ENCODE results near the gene ST3GAL4.
"Not testable (repeated sequence)": the region's sequence is repeated elsewhere in the genome, so short reads cannot be mapped to it uniquely, and the experiment has no call there.

ST3GAL4 gene

DNA sequence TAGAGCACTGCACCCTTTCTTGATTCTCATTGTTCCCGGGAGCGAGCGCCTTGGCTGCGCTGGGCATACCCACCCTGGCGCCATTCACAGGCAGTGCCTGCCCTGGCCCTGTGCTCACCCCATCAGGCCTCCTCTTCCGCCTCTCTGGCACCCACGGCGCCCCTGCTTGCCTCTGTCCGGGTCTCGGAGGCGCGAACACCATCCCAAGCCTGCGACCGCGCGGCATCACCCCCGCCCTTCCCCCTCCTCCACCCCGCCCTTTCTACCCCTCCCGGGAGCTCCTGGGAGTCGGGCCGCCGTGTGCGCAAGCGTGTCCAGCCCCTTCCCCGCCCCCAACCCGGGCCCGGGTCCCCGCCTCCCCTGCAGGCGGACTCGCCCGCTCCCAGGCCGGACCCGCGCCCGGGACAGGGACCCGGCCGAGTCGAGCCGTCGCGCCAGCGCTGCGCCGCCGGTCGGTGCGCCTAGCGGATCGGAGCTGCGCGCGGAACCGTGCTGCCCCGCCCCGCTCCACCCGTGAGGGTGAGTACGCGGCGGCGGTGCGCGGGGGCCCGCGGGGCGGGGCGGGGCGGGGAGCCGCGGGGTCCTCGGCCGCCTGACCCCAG lies at the start of gene ST3GAL4:
ST3GAL4 (plus strand) TSS at position 363 of the 602 bp plus-strand sequence. CDS start 50,470 bp downstream, outside the sequence.
- Histone ChIP-seq H3K4me3 (peak within 1 kb of the TSS; percentile 48), H3K4me1 (peaks cover 26% of the 10 kb centered on the region), H3K9me3 (no peaks in the 10 kb centered on the region), H3K36me3 (replicated peaks) (peaks cover 16% of the 10 kb centered on the region), H3K27me3 (ENCODE audit: low read depth) (no peaks in the 10 kb centered on the region)
- in situ Hi-C loops (cut with MboI; ENCODE audit: low sequenced_read_pairs), result no loop called here
- peak; percentile 83 to 94 for DNase-seq (ENCODE audit: low spot score in 2 of 2)

DNA sequence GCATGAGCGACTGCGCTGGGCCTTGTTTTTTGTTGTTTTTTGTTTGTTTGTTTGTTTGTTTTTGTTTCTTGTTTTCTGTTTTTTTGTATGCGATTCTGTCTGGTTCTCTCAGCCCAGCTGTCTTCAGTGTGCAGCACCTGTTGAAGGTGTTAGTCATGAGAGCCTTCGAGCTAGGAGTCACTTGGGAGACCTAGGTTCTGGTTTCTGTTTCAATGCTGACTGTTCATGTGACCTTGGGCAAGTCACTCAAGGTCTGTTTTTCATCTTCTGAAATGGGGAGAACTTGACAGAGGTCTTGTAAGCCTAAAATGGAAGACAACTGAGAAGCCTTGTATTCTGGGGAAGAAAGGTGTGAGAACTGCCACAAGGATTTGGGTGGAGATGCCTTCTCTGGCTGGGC lies 49.8 kb upstream of the ST3GAL4 start:
- in situ Hi-C loops (cut with MboI; ENCODE audit: low sequenced_read_pairs), result loop anchor here (25.0 kb wide), 1 partner anchor 682 kb away; no protein-coding TSS in a partner anchor
- Histone ChIP-seq H3K9me3 (no peaks in the 10 kb centered on the region), H3K36me3 (replicated peaks) (peaks cover 4% of the 10 kb centered on the region), H3K27me3 (ENCODE audit: low read depth) (no peaks in the 10 kb centered on the region), H3K4me1 (peaks cover 18% of the 10 kb centered on the region), H3K4me3 (no peak overlapping the region)
- no peak for DNase-seq (ENCODE audit: low spot score in 2 of 2)

GRCh38 chr11:126307706-126308105 lies 47.8 kb upstream of the ST3GAL4 start:
- no peaks in the 10 kb centered on the region for H3K27me3 ChIP-seq (ENCODE audit: low read depth)
- H3K9me3 ChIP-seq, result no peaks in the 10 kb centered on the region
- DNase-seq (ENCODE audit: low spot score in 2 of 2), result peak; percentile 75 to 81
- peaks cover 18% of the 10 kb centered on the region for H3K4me1 ChIP-seq
- no peak overlapping the region for H3K4me3 ChIP-seq
- H3K36me3 ChIP-seq (replicated peaks), result peaks cover under 1% of the 10 kb centered on the region; the same call in 1 of the 2 replicates
- in situ Hi-C loops (cut with MboI; ENCODE audit: low sequenced_read_pairs), result loop anchor here (25.0 kb wide), 1 partner anchor 680 kb away; no protein-coding TSS in a partner anchor

DNA sequence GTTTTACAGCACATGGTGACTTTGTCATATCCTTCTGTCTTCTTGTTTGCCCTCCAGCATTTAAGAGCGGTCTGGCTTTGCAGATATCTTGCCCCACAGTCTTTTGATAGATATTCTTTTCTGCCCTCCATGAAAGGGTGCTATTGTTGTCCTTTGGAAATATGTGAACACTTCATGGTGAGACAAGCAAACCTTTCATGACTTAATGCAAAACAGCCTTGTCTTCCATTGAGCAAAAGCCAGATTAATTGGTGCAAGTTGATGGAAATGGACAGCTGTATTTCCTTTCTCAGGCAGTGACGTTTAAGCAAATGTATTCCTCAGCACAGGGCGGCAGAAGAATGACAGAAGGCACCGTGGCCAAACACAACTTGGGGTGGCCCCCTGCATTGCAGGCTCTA lies 47.2 kb upstream of the ST3GAL4 start:
- in situ Hi-C loops (cut with MboI; ENCODE audit: low sequenced_read_pairs), result loop anchor here (25.0 kb wide), 1 partner anchor 679 kb away; no protein-coding TSS in a partner anchor
- peak; percentile 60 to 89 for DNase-seq (ENCODE audit: low spot score in 2 of 2)
- H3K27me3 ChIP-seq (ENCODE audit: low read depth), result no peaks in the 10 kb centered on the region

GRCh38 chr11:126308771-126309170 lies 46.7 kb upstream of the ST3GAL4 start:
- H3K4me1 ChIP-seq, result peaks cover 18% of the 10 kb centered on the region
- in situ Hi-C loops (cut with MboI; ENCODE audit: low sequenced_read_pairs), result loop anchor here (25.0 kb wide), 1 partner anchor 679 kb away; no protein-coding TSS in a partner anchor
- not testable (repeated sequence) for H3K9me3 ChIP-seq; H3K36me3 ChIP-seq (replicated peaks); H3K27me3 ChIP-seq (ENCODE audit: low read depth); H3K4me3 ChIP-seq; DNase-seq (ENCODE audit: low spot score in 2 of 2)

More for the DNA sequence above, 47.2 kb upstream of the ST3GAL4 start:
- Histone ChIP-seq H3K36me3 (replicated peaks) (no peaks in the 10 kb centered on the region), H3K9me3 (no peaks in the 10 kb centered on the region), H3K4me1 (peaks cover 18% of the 10 kb centered on the region), H3K4me3 (no peak overlapping the region)

GRCh38 chr11:126310200-126310991 lies 45.1 kb upstream of the ST3GAL4 start:
- Histone ChIP-seq H3K9me3 (no peaks in the 10 kb centered on the region), H3K4me3 (no peak overlapping the region), H3K36me3 (replicated peaks) (peaks cover 7% of the 10 kb centered on the region; the same call in 1 of the 2 replicates), H3K27me3 (ENCODE audit: low read depth) (no peaks in the 10 kb centered on the region), H3K4me1 (peaks cover 15% of the 10 kb centered on the region)
- DNase-seq (ENCODE audit: low spot score in 2 of 2), result peak; percentile 62 to 83
- in situ Hi-C loops (cut with MboI; ENCODE audit: low sequenced_read_pairs), result loop anchor here (25.0 kb wide), 1 partner anchor 677 kb away; no protein-coding TSS in a partner anchor

- H3K36me3 ChIP-seq (replicated peaks), result peaks cover 7% of the 10 kb centered on the region; the same call in 1 of the 2 replicates
- no peak for DNase-seq (ENCODE audit: low spot score in 2 of 2)
- in situ Hi-C loops (cut with MboI; ENCODE audit: low sequenced_read_pairs), result loop anchor here (25.0 kb wide), 1 partner anchor 676 kb away; no protein-coding TSS in a partner anchor
These were observed 44.5 kb upstream of the ST3GAL4 start for GRCh38 chr11:126310992-126311310.

DNA sequence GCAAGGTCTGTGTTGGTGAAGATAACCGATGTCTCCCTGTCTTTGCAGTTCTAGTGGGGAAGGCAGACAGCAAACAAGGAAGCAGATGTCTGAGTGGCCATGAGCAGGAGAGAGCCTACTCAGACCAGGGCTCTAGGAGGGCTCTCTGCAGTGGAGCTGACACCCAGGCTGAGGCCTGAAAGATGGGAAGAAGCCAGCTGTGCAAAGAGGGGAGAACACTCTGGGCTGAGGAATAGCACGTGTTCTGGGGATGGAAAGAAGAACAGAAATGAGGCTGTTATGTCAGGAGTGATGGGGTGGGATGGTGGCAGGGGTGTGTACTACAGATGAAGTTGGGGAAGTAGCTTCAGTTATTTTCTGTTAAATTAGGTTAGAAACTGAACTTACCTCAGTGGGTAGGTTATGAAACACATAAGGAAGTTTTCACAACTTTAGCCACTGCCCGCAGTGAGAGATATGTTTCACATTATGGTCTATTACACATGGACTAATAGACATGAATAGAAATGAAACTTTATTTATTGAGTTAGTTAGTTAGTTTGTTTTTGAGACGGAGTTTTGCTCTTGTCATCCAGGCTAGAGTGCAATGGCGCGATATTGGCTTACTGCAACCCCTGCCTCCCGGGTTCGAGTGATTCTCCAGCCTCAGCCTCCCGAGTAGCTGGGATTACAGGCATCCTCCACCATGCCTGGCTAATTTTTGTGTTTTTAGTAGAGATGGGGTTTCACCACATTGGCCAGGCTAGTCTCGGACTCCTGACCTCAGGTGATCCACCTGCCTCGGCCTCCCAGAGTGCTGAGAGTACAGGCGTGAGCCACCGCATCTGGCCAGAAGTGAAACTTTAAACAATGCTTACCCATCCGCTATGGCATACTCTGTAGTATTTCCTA lies 43.8 kb upstream of the ST3GAL4 start:
- DNase-seq (ENCODE audit: low spot score in 2 of 2), result no peak

More at GRCh38 chr11:126310992-126311310, 44.5 kb upstream of the ST3GAL4 start:
- Histone ChIP-seq H3K9me3 (no peaks in the 10 kb centered on the region), H3K27me3 (ENCODE audit: low read depth) (no peaks in the 10 kb centered on the region), H3K4me3 (no peak overlapping the region), H3K4me1 (peaks cover 15% of the 10 kb centered on the region)

DNA sequence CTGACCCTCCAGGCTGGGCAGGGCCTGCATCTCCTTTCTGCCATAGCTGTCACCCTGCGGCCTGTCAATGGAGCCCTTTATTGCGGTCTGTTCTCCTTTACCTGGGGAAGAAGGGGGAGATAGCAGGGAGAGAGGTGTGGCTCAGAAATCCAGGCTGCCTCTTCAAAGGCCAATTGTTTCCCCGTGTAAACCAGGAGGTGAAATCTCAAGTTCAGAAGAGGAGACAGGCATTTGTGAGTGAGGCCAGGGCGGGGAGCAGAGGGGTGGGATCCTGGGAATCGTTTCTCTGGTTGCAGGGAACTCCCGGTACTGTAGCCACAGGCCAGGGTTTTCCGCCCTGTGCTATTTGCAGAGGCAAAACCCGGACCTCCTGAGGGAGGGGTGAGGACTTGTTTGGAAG lies 42.5 kb upstream of the ST3GAL4 start:
- in situ Hi-C loops (cut with MboI; ENCODE audit: low sequenced_read_pairs), result loop anchor here (25.0 kb wide), 1 partner anchor 674 kb away; no protein-coding TSS in a partner anchor
- no peaks in the 10 kb centered on the region for H3K9me3 ChIP-seq
- no peak for DNase-seq (ENCODE audit: low spot score in 2 of 2)
- H3K4me3 ChIP-seq, result no peak overlapping the region
- peaks cover 7% of the 10 kb centered on the region; the same call in 1 of the 2 replicates for H3K36me3 ChIP-seq (replicated peaks)
- H3K27me3 ChIP-seq (ENCODE audit: low read depth), result no peaks in the 10 kb centered on the region
- peaks cover 8% of the 10 kb centered on the region for H3K4me1 ChIP-seq

More for the DNA sequence above, 43.8 kb upstream of the ST3GAL4 start:
- H3K4me1 ChIP-seq, result peaks cover 15% of the 10 kb centered on the region
- H3K36me3 ChIP-seq (replicated peaks), result peaks cover 7% of the 10 kb centered on the region; the same call in 1 of the 2 replicates
- H3K27me3 ChIP-seq (ENCODE audit: low read depth), result no peaks in the 10 kb centered on the region
- H3K4me3 ChIP-seq, result no peak overlapping the region
- in situ Hi-C loops (cut with MboI; ENCODE audit: low sequenced_read_pairs), result loop anchor here (25.0 kb wide), 1 partner anchor 676 kb away; no protein-coding TSS in a partner anchor
- no peaks in the 10 kb centered on the region for H3K9me3 ChIP-seq

DNA sequence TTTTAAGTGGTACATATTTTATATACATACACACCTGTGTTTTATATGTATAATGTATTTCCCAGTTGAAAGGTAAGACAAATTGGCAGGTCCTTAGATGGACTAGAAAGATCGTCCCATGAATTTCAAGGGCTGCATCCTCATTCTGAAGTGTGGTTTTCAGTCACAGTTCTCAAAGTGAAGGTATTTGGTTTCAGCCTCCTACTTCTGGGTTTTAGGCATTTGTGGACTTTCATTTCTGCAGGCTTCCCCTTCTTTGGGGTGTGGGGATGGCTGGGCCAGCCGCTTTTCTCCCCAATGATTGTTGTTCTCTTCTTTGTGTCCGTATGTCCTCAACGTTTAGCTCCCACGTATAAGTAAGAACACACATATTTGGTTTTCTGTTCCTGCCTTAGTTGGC lies 41.7 kb upstream of the ST3GAL4 start:
- in situ Hi-C loops (cut with MboI; ENCODE audit: low sequenced_read_pairs), result loop anchor here (25.0 kb wide), 1 partner anchor 673 kb away; no protein-coding TSS in a partner anchor
- Histone ChIP-seq H3K36me3 (replicated peaks) (peaks cover 7% of the 10 kb centered on the region; the same call in 1 of the 2 replicates), H3K9me3 (no peaks in the 10 kb centered on the region), H3K4me1 (no peaks in the 10 kb centered on the region; the same call in 1 of the 2 replicates), H3K27me3 (ENCODE audit: low read depth) (no peaks in the 10 kb centered on the region), H3K4me3 (no peak overlapping the region)
- DNase-seq (ENCODE audit: low spot score in 2 of 2), result no peak

GRCh38 chr11:126317432-126317755 lies 38.1 kb upstream of the ST3GAL4 start:
- Histone ChIP-seq H3K27me3 (ENCODE audit: low read depth) (no peaks in the 10 kb centered on the region), H3K9me3 (no peaks in the 10 kb centered on the region), H3K4me3 (no peak overlapping the region), H3K4me1 (no peaks in the 10 kb centered on the region), H3K36me3 (replicated peaks) (peaks cover 7% of the 10 kb centered on the region; the same call in 1 of the 2 replicates)
- no peak for DNase-seq (ENCODE audit: low spot score in 2 of 2)
- in situ Hi-C loops (cut with MboI; ENCODE audit: low sequenced_read_pairs), result loop anchor here (25.0 kb wide), 1 partner anchor 670 kb away; no protein-coding TSS in a partner anchor

- Histone ChIP-seq H3K36me3 (replicated peaks) (peaks cover 7% of the 10 kb centered on the region; the same call in 1 of the 2 replicates), H3K27me3 (ENCODE audit: low read depth) (no peaks in the 10 kb centered on the region), H3K4me1 (no peaks in the 10 kb centered on the region), H3K9me3 (no peaks in the 10 kb centered on the region), H3K4me3 (no peak overlapping the region)
- in situ Hi-C loops (cut with MboI; ENCODE audit: low sequenced_read_pairs), result loop anchor here (25.0 kb wide), 1 partner anchor 669 kb away; no protein-coding TSS in a partner anchor
- no peak for DNase-seq (ENCODE audit: low spot score in 2 of 2)
These were observed 37.5 kb upstream of the ST3GAL4 start for GRCh38 chr11:126317756-126318573.
